ENCODE measurements around the gene TRRAP. TPM values are rescaled to one million over a fixed set of nuclear protein-coding genes. Genes with fewer than 3 reads are reported as not detected.

The TRRAP gene
- total and polyA plus RNA-seq, 5 experiments from 2014 or later, result 2.6 to 63.4 (median 5.9) TPM

- no peak overlapping the region for H3K4me3 Mint-ChIP-seq
- no peaks in the 10 kb centered on the region for H3K27me3 Mint-ChIP-seq
- H3K27ac Mint-ChIP-seq, result peak overlapping the region in 4 of 10 donors; percentile 9 to 69 (median 52)
- H3K36me3 Mint-ChIP-seq, result peaks cover 10 to 97% (median 40%) of the 10 kb centered on the region in 3 donors
- ATAC-seq, result no peak
- POLR2A ChIA-PET, result no interaction called here
- H3K4me1 Mint-ChIP-seq, result peaks cover 0 to 6% (median 5%) of the 10 kb centered on the region in 4 donors
- DNase-seq, result no peak
- no peaks in the 10 kb centered on the region for H3K9me3 Mint-ChIP-seq
Measured at GRCh38 chr7:98935811-98936210, 57.5 kb downstream of the TRRAP start.

GRCh38 chr7:98943336-98943735 is 65.0 kb downstream of the TRRAP start:
- peak overlapping the region in 1 of 10 donors; percentile 48 for H3K27ac Mint-ChIP-seq
- H3K4me1 Mint-ChIP-seq, result peaks cover 0 to 6% (median 4%) of the 10 kb centered on the region in 4 donors
- no peak overlapping the region for H3K4me3 Mint-ChIP-seq
- POLR2A ChIA-PET, result interaction anchor here (0.6 kb wide), 1 partner anchor 53 kb away, joined by 3 read pairs; no protein-coding TSS in a partner anchor
- no peaks in the 10 kb centered on the region for H3K9me3 Mint-ChIP-seq
- peaks cover 0 to 96% (median 21%) of the 10 kb centered on the region in 3 donors for H3K36me3 Mint-ChIP-seq
- no peaks in the 10 kb centered on the region for H3K27me3 Mint-ChIP-seq
- DNase-seq (no peak), ATAC-seq (no peak)

- POLR2A ChIA-PET, result no interaction called here
- no peak overlapping the region for H3K4me3 Mint-ChIP-seq
- peak overlapping the region in 1 of 10 donors; percentile 6 for H3K27ac Mint-ChIP-seq
- no peaks in the 10 kb centered on the region for H3K27me3 Mint-ChIP-seq
- H3K9me3 Mint-ChIP-seq, result no peaks in the 10 kb centered on the region
- peaks cover 0 to 6% (median 4%) of the 10 kb centered on the region in 4 donors for H3K4me1 Mint-ChIP-seq
- no peak for ATAC-seq
- no peak for DNase-seq
- H3K36me3 Mint-ChIP-seq, result peaks cover 0 to 96% (median 19%) of the 10 kb centered on the region in 3 donors
Measured at GRCh38 chr7:98944386-98944785, 66.1 kb downstream of the TRRAP start.

DNA sequence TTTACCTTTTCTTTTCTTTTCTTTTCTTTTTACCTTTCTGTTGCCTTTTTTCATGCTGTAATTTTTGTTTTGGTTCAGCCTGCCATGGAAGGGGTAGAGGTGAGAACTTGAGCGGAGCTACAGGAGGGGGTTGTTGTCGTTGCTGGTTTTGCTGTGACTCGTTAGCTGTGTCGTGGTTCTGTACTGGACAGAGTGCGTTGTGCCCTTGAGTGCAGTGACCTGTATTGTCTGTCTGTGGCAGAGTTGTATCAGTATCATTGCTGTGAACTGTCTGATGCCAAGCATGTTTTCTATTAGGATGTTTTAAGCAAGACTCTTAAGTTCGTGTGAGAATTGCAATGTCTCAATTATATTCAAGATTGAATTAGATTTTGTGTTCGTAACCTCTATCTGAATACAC is 67.5 kb downstream of the TRRAP start:
- Mint-ChIP-seq H3K36me3 (peaks cover 0 to 97% (median 29%) of the 10 kb centered on the region in 3 donors), H3K4me1 (peaks cover 0 to 6% (median 4%) of the 10 kb centered on the region in 4 donors), H3K27ac (peak overlapping the region in 3 of 10 donors; percentile 40 to 62 (median 53)), H3K9me3 (no peaks in the 10 kb centered on the region), H3K27me3 (no peaks in the 10 kb centered on the region), H3K4me3 (no peak overlapping the region)
- ATAC-seq (no peak), DNase-seq (no peak)
- POLR2A ChIA-PET, result no interaction called here

GRCh38 chr7:98946389-98946788 is 68.1 kb downstream of the TRRAP start:
- Mint-ChIP-seq H3K27ac (peak overlapping the region in 1 of 10 donors; percentile 53), H3K27me3 (no peaks in the 10 kb centered on the region), H3K4me3 (no peak overlapping the region), H3K9me3 (no peaks in the 10 kb centered on the region), H3K36me3 (peaks cover 0 to 97% (median 30%) of the 10 kb centered on the region in 3 donors), H3K4me1 (peaks cover 0 to 6% (median 3%) of the 10 kb centered on the region in 4 donors)
- no peak for DNase-seq
- no peak for ATAC-seq
- POLR2A ChIA-PET, result no interaction called here

- no peak for DNase-seq
- POLR2A ChIA-PET, result no interaction called here
- no peaks in the 10 kb centered on the region for H3K27me3 Mint-ChIP-seq
- no peak overlapping the region for H3K4me3 Mint-ChIP-seq
- H3K27ac Mint-ChIP-seq, result no peak overlapping the region
- peaks cover 4 to 100% (median 39%) of the 10 kb centered on the region in 3 donors for H3K36me3 Mint-ChIP-seq
- peaks cover 0 to 5% (median 1%) of the 10 kb centered on the region in 4 donors for H3K4me1 Mint-ChIP-seq
- no peak for ATAC-seq
- H3K9me3 Mint-ChIP-seq, result no peaks in the 10 kb centered on the region
Measured at GRCh38 chr7:98949336-98950044, 71.2 kb downstream of the TRRAP start.

GRCh38 chr7:98955992-98956391 is 77.7 kb downstream of the TRRAP start:
- peak overlapping the region in 1 of 10 donors; percentile 1 for H3K27ac Mint-ChIP-seq
- ATAC-seq, result no peak
- no peak overlapping the region for H3K4me3 Mint-ChIP-seq
- DNase-seq, result no peak
- no peaks in the 10 kb centered on the region for H3K9me3 Mint-ChIP-seq
- H3K27me3 Mint-ChIP-seq, result no peaks in the 10 kb centered on the region
- POLR2A ChIA-PET, result no interaction called here
- H3K36me3 Mint-ChIP-seq, result peaks cover 8 to 94% (median 37%) of the 10 kb centered on the region in 3 donors
- H3K4me1 Mint-ChIP-seq, result peaks cover 0 to 5% (median 0%) of the 10 kb centered on the region in 4 donors

- no peak overlapping the region for H3K27ac Mint-ChIP-seq
- no peak for DNase-seq
- peaks cover 8 to 94% (median 36%) of the 10 kb centered on the region in 3 donors for H3K36me3 Mint-ChIP-seq
- peaks cover 0 to 5% (median 0%) of the 10 kb centered on the region in 4 donors for H3K4me1 Mint-ChIP-seq
- ATAC-seq, result no peak
- POLR2A ChIA-PET, result no interaction called here
- no peak overlapping the region for H3K4me3 Mint-ChIP-seq
- H3K9me3 Mint-ChIP-seq, result no peaks in the 10 kb centered on the region
- H3K27me3 Mint-ChIP-seq, result no peaks in the 10 kb centered on the region
Measured at GRCh38 chr7:98956469-98956868, 78.1 kb downstream of the TRRAP start.

DNA sequence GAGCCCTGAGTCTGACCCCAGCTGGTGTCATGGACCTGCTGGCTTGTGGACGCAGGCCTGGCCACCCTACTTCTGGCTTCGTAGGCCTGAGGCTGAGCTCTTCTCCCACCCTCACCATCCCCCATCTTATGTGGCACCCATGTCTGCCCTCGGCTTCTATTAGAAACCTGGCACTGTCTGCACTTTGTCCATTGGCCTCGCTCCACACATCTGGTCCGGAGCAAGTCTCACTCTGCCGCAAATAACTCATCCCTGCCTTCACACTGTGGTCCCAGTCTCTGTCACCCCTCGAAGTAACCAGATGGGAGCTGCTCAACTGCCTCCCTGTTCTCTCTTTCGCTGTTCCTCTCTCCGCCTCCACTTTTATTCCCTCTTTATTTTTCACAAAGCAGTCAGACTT is 78.6 kb downstream of the TRRAP start:
- peaks cover 0 to 5% (median 0%) of the 10 kb centered on the region in 4 donors for H3K4me1 Mint-ChIP-seq

GRCh38 chr7:98957766-98958165 is 79.4 kb downstream of the TRRAP start:
- DNase-seq (no peak), ATAC-seq (no peak)
- POLR2A ChIA-PET, result no interaction called here
- peaks cover 8 to 94% (median 31%) of the 10 kb centered on the region in 3 donors for H3K36me3 Mint-ChIP-seq
- H3K9me3 Mint-ChIP-seq, result no peaks in the 10 kb centered on the region
- H3K27ac Mint-ChIP-seq, result peak overlapping the region in 1 of 10 donors; percentile 84
- H3K27me3 Mint-ChIP-seq, result no peaks in the 10 kb centered on the region
- H3K4me3 Mint-ChIP-seq, result no peak overlapping the region
- peaks cover 0 to 6% (median 0%) of the 10 kb centered on the region in 4 donors for H3K4me1 Mint-ChIP-seq

More for the DNA sequence above, 78.6 kb downstream of the TRRAP start:
- no peak overlapping the region for H3K4me3 Mint-ChIP-seq
- DNase-seq (no peak), ATAC-seq (no peak)
- no peaks in the 10 kb centered on the region for H3K27me3 Mint-ChIP-seq
- peaks cover 8 to 94% (median 34%) of the 10 kb centered on the region in 3 donors for H3K36me3 Mint-ChIP-seq
- H3K9me3 Mint-ChIP-seq, result no peaks in the 10 kb centered on the region
- POLR2A ChIA-PET, result no interaction called here
- peak overlapping the region in 3 of 10 donors; percentile 16 to 84 (median 73) for H3K27ac Mint-ChIP-seq

- ATAC-seq (no peak), DNase-seq (no peak)
- POLR2A ChIA-PET, result no interaction called here
- Mint-ChIP-seq H3K27me3 (no peaks in the 10 kb centered on the region), H3K27ac (peak overlapping the region in 4 of 10 donors; percentile 46 to 84 (median 71)), H3K4me3 (no peak overlapping the region), H3K9me3 (no peaks in the 10 kb centered on the region), H3K4me1 (peaks cover 0 to 6% (median 0%) of the 10 kb centered on the region in 4 donors), H3K36me3 (peaks cover 4 to 94% (median 27%) of the 10 kb centered on the region in 3 donors)
Measured at GRCh38 chr7:98958968-98959367, 80.6 kb downstream of the TRRAP start.

DNA sequence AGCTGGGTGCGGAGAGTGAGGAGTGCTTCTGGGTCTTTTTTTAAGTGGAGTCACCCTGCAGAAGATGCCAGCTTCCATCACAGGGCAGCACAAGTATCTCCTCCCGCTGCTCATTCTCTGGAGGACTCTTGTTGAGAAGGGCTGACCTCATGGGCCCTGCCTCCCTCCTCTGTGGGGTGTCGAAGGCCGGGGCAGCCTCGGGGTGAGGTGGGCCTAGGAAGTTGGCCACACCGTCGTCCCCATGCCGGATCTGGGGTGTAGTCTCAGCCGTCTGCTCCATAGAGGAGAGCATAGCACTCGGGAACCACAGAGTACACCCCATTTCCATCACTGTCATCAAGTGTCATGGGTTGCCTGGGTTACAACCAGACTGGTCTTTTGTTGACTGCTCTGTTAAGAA is 85.0 kb downstream of the TRRAP start:
- Mint-ChIP-seq H3K4me1 (peaks cover 0 to 1% (median 0%) of the 10 kb centered on the region in 4 donors), H3K27ac (no peak overlapping the region), H3K36me3 (peaks cover 5 to 92% (median 28%) of the 10 kb centered on the region in 3 donors), H3K4me3 (no peak overlapping the region), H3K27me3 (no peaks in the 10 kb centered on the region), H3K9me3 (no peaks in the 10 kb centered on the region)
- no peak for DNase-seq
- POLR2A ChIA-PET, result no interaction called here
- no peak for ATAC-seq

DNA sequence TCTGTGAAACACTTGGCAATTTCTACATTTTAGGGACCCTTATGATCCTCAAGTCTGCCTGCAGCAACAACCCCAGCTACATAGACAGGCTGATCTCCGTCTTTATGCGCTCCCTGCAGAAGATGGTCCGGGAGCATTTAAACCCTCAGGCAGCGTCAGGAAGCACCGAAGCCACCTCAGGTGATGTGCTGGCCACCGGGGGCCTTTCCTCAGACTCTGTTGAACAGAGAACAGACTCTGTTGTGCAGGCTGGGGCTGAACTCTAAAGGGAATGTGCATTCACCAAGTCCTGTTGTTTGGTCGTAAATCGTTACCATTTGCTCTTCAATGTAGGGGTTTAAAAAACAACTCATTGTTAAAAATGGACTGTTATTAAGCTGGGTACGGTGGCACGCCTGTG is 86.3 kb downstream of the TRRAP start:
- DNase-seq (no peak), ATAC-seq (no peak)
- Mint-ChIP-seq H3K4me1 (peaks cover 0 to 1% (median 0%) of the 10 kb centered on the region in 4 donors), H3K27me3 (no peaks in the 10 kb centered on the region), H3K4me3 (no peak overlapping the region), H3K9me3 (no peaks in the 10 kb centered on the region), H3K27ac (no peak overlapping the region), H3K36me3 (peaks cover 5 to 93% (median 31%) of the 10 kb centered on the region in 3 donors)
- POLR2A ChIA-PET, result no interaction called here
